PFSK-1 (cell line): ENCODE data around the gene IGSF21.

ENCODE experiments used
- POLR2AphosphoS5 ChIP-seq: IDR thresholded peaks from 2 replicates; pipeline ENCODE4 v1.6.1; 2012; ENCODE audit warnings: low read depth, mild to moderate bottlenecking, control low read depth, low read length, moderate library complexity
- SIN3A ChIP-seq: IDR thresholded peaks from 2 replicates; pipeline ENCODE4 v1.6.1; 2012; ENCODE audit warnings: mild to moderate bottlenecking, low read length, moderate library complexity, borderline replicate concordance; ENCODE audit not compliant: insufficient read depth
- TAF1 ChIP-seq: IDR thresholded peaks from 2 replicates; pipeline ENCODE4 v1.6.1; 2012; ENCODE audit warnings: low read length, control low read depth, borderline replicate concordance; ENCODE audit not compliant: insufficient read depth
- TF ChIP-seq, protein P1 (sequence below), 2 experiments: IDR thresholded peaks; 2 replicates each; pipeline versions ENCODE4 v1.6.1 to v1.8.0; 2011 to 2012; ENCODE audit warnings: low read depth in 2 of 2, low read length in 2 of 2, control low read depth in 1 of 2, inconsistent platforms in 1 of 2, mild to moderate bottlenecking in 1 of 2, moderate library complexity in 1 of 2; ENCODE audit not compliant: insufficient read depth in 1 of 2

DNA sequence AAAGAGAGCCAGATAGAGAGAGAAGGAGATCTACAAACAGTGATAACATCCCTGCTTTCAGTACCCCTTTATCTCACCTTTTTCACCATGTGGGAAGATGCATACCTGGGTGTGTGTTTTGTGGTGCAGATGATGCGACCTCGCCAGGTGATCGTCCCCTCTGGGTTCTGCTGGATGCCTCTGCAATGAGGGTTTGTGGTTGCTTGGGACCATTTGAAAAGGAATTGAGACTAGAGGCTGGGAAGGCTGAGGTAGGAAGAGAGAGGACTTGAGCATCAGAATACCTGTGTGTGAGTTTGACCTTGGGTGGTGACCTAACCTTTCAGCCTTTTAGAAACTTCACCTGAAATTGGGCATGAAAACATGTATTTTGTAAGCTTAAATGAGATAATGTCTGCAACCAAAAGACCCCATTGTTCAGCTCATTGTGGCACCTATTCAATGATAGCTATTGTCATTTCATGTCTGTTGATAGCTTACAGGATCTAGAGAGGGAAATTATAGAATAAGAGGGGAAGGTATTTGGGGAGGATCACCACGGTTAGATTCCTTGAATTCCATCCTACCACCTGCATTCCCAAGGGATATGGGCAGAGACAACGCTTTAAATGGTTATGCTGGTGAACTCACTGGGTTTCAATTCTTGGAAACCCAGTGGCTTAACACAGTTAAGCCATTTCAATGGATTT, 125.7 kb downstream of the IGSF21 start:
- TF ChIP-seq POLR2AphosphoS5 (no peak), SIN3A (no peak), TAF1 (no peak)
- TF ChIP-seq, protein P1, sequence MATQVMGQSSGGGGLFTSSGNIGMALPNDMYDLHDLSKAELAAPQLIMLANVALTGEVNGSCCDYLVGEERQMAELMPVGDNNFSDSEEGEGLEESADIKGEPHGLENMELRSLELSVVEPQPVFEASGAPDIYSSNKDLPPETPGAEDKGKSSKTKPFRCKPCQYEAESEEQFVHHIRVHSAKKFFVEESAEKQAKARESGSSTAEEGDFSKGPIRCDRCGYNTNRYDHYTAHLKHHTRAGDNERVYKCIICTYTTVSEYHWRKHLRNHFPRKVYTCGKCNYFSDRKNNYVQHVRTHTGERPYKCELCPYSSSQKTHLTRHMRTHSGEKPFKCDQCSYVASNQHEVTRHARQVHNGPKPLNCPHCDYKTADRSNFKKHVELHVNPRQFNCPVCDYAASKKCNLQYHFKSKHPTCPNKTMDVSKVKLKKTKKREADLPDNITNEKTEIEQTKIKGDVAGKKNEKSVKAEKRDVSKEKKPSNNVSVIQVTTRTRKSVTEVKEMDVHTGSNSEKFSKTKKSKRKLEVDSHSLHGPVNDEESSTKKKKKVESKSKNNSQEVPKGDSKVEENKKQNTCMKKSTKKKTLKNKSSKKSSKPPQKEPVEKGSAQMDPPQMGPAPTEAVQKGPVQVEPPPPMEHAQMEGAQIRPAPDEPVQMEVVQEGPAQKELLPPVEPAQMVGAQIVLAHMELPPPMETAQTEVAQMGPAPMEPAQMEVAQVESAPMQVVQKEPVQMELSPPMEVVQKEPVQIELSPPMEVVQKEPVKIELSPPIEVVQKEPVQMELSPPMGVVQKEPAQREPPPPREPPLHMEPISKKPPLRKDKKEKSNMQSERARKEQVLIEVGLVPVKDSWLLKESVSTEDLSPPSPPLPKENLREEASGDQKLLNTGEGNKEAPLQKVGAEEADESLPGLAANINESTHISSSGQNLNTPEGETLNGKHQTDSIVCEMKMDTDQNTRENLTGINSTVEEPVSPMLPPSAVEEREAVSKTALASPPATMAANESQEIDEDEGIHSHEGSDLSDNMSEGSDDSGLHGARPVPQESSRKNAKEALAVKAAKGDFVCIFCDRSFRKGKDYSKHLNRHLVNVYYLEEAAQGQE (IDR thresholded peaks at IDR 0.05; ENCODE audit: insufficient read depth in 1 of 2, low read depth in 2 of 2, low read length in 2 of 2) = no peak
